A549 (cell line): ENCODE measurements around the gene PES1. TPM values are rescaled to one million over a fixed set of nuclear protein-coding genes. Genes with fewer than 3 reads are reported as not detected.

Source experiments
- ATAC-seq, 2 experiments: fragments of 200-7000 bp in 1 of 2; fragments of >200 bp in 1 of 2; cut with Nextera tagmentation in 1 of 2; cut with Tn5 transposase in 1 of 2; 3 replicates each; pipeline versions ENCODE4 v1.8.0 to v1.9.1; 2018 to 2020; ENCODE audit warnings: mild to moderate bottlenecking in 1 of 2, moderate library complexity in 1 of 2
- CTCF ChIA-PET: fragments of 300-600 bp; sonication (Branson Sonifier 250); formaldehyde crosslinking; extraction: SDS; loops from one replicate; lab custom pipeline; 2021; ENCODE audit warnings: antibody characterized with exemption, inconsistent platforms; lab: Yijun Ruan, JAX
- POLR2A ChIA-PET: fragments of 350-600 bp; formaldehyde crosslinking; extraction: SDS; loops from one replicate; lab custom pipeline; 2021; ENCODE audit warnings: antibody characterized with exemption, inconsistent platforms; lab: Yijun Ruan, JAX
- DNase-seq, 2 experiments: peaks; one replicate each; pipeline versions ENCODE4 v3.0.0 to v3.0.0-alpha.2; 2011 to 2016; ENCODE audit warnings: low read depth in 1 of 2, low spot score in 1 of 2
- FAIRE-seq: peaks from 2 replicates; lab custom pipeline; 2011; peaks lifted over from hg19 to GRCh38; lab: Jason Lieb, UNC
- H3K27ac ChIP-seq, 2 experiments: fragments of >200 bp; sonication (Bioruptor Twin); formaldehyde crosslinking; 3 replicates each; pipeline ENCODE4 v1.5.1; 2016 to 2017
- H3K4me1 ChIP-seq: fragments of >200 bp; sonication (Bioruptor Twin); formaldehyde crosslinking; 3 replicates; pipeline ENCODE4 v1.6.1; 2016
- H3K4me2 ChIP-seq: fragments of >200 bp; sonication (Bioruptor Twin); formaldehyde crosslinking; 3 replicates; pipeline ENCODE4 v1.6.1; 2016
- H3K4me3 ChIP-seq: fragments of >200 bp; sonication (Bioruptor Twin); formaldehyde crosslinking; 3 replicates; pipeline ENCODE4 v1.5.1; 2016
- H3K9me3 ChIP-seq: fragments of >200 bp; sonication (Bioruptor Twin); formaldehyde crosslinking; 3 replicates; pipeline ENCODE4 v1.6.1; 2016
- ATOH8 ChIP-seq: fragments of 250-450 bp; sonication (Bioruptor Pico); IDR thresholded peaks from 2 replicates; pipeline ENCODE4 v1.5.0; 2020; ENCODE audit warnings: low read depth, mild to moderate bottlenecking, moderate library complexity
- CBX2 ChIP-seq: fragments of 200-600 bp; sonication (generic); IDR thresholded peaks from 2 replicates; pipeline ENCODE4 v1.6.1; 2016; ENCODE audit warnings: low read depth, mild to moderate bottlenecking, borderline replicate concordance
- CHD2 ChIP-seq: fragments of 150-350 bp; IDR thresholded peaks from 2 replicates; pipeline ENCODE4 v1.6.1; 2014; ENCODE audit warnings: low read length; ENCODE audit not compliant: partially characterized antibody
- CHD4 ChIP-seq: fragments of 200-600 bp; sonication (generic); IDR thresholded peaks from 2 replicates; pipeline ENCODE4 v1.6.1; 2016; ENCODE audit warnings: antibody characterized with exemption, mild to moderate bottlenecking, borderline replicate concordance
- ESRRA ChIP-seq: fragments of 150-350 bp; IDR thresholded peaks from 2 replicates; pipeline ENCODE4 v1.6.1; 2014; ENCODE audit warnings: mild to moderate bottlenecking, low read length, borderline replicate concordance
- FOSB ChIP-seq: fragments of 250-450 bp; sonication (Bioruptor Pico); IDR thresholded peaks from 2 replicates; pipeline ENCODE4 v1.5.0; 2020; ENCODE audit warnings: mild to moderate bottlenecking, moderate library complexity
- FOSL2 ChIP-seq, 2 experiments: fragments of 450-650 bp in 1 of 2; fragments of >200 bp in 1 of 2; sonication (Bioruptor Twin) in 1 of 2; formaldehyde crosslinking; IDR thresholded peaks; 2 replicates each; pipeline versions ENCODE4 v1.5.0 to v1.6.1; 2016 to 2020; ENCODE audit warnings: mild to moderate bottlenecking in 1 of 2, moderate library complexity in 1 of 2
- FOXS1 ChIP-seq: fragments of 250-450 bp; sonication (Bioruptor Pico); IDR thresholded peaks from 2 replicates; pipeline ENCODE4 v1.5.0; 2020; ENCODE audit warnings: mild to moderate bottlenecking, moderate library complexity
- GATA3 ChIP-seq: IDR thresholded peaks from 2 replicates; pipeline ENCODE4 v1.6.1; 2012; ENCODE audit warnings: borderline replicate concordance
- HOXB5 ChIP-seq: fragments of 250-450 bp; sonication (Bioruptor Pico); IDR thresholded peaks from 2 replicates; pipeline ENCODE4 v1.5.0; 2020; ENCODE audit warnings: mild to moderate bottlenecking, moderate library complexity
- JUN ChIP-seq, 2 experiments: fragments of >200 bp; sonication (Bioruptor Twin); formaldehyde crosslinking; IDR thresholded peaks; 2 replicates in 1 of 2; 3 replicates in 1 of 2; pipeline ENCODE4 v1.6.1; 2016 to 2017
- JUNB ChIP-seq: fragments of >200 bp; sonication (Bioruptor Twin); formaldehyde crosslinking; IDR thresholded peaks from 2 replicates; pipeline ENCODE4 v1.6.1; 2016
- KDM1A ChIP-seq: fragments of 200-600 bp; sonication (generic); IDR thresholded peaks from 2 replicates; pipeline ENCODE4 v1.6.1; 2016; ENCODE audit warnings: low read depth, mild to moderate bottlenecking
- MAFK ChIP-seq: fragments of 450-650 bp; IDR thresholded peaks from 2 replicates; pipeline ENCODE4 v1.6.1; 2014; ENCODE audit not compliant: partially characterized antibody
- MAZ ChIP-seq: fragments of 150-350 bp; IDR thresholded peaks from 2 replicates; pipeline ENCODE4 v1.6.1; 2014; ENCODE audit warnings: antibody characterized with exemption, low read depth, low read length, borderline replicate concordance
- MYC ChIP-seq: IDR thresholded peaks from 2 replicates; pipeline ENCODE4 v1.6.1; 2012; ENCODE audit warnings: mild to moderate bottlenecking, inconsistent platforms, low read length, improper control_type of control experiment, borderline replicate concordance
- NFE2L2 ChIP-seq: fragments of 150-350 bp; conservative IDR thresholded peaks from 2 replicates; pipeline ENCODE4 v1.6.1; 2014; ENCODE audit warnings: low read length
- NPAS2 ChIP-seq: fragments of 250-450 bp; sonication (Bioruptor Pico); IDR thresholded peaks from 2 replicates; pipeline ENCODE4 v1.8.0; 2022; ENCODE audit warnings: mild to moderate bottlenecking, moderate library complexity, borderline replicate concordance
- NR3C1 ChIP-seq: fragments of >200 bp; sonication (Bioruptor Twin); formaldehyde crosslinking; IDR thresholded peaks from 3 replicates; pipeline ENCODE4 v1.6.1; 2017
- PBX3 ChIP-seq: IDR thresholded peaks from 2 replicates; pipeline ENCODE4 v1.6.1; 2012
- PHF8 ChIP-seq: fragments of 200-600 bp; sonication (generic); IDR thresholded peaks from 2 replicates; pipeline ENCODE4 v1.6.1; 2016; ENCODE audit warnings: low read depth, mild to moderate bottlenecking, antibody characterized with exemption, moderate library complexity, borderline replicate concordance
- POLR2A ChIP-seq: IDR thresholded peaks from 2 replicates; pipeline ENCODE4 v1.6.1; 2012; ENCODE audit warnings: mild to moderate bottlenecking, low read length
- POLR2AphosphoS2 ChIP-seq: conservative IDR thresholded peaks from 2 replicates; pipeline ENCODE4 v1.6.1; 2012; ENCODE audit warnings: low read length, improper control_type of control experiment, inconsistent platforms
- RAD21 ChIP-seq, 2 experiments: fragments of >200 bp in 1 of 2; sonication (Bioruptor Twin) in 1 of 2; formaldehyde crosslinking in 1 of 2; IDR thresholded peaks in 1 of 2; conservative IDR thresholded peaks in 1 of 2; 2 replicates in 1 of 2; 3 replicates in 1 of 2; pipeline ENCODE4 v1.6.1; 2012 to 2018; ENCODE audit warnings: inconsistent platforms in 1 of 2
- RCOR1 ChIP-seq: fragments of 150-350 bp; IDR thresholded peaks from 2 replicates; pipeline ENCODE4 v1.6.1; 2014; ENCODE audit warnings: antibody characterized with exemption, low read length, low read depth
- RFX5 ChIP-seq: fragments of 450-650 bp; IDR thresholded peaks from 2 replicates; pipeline ENCODE4 v1.7.1; 2014; ENCODE audit warnings: antibody characterized with exemption, mild to moderate bottlenecking, moderate library complexity
- SREBF2 ChIP-seq: fragments of 450-650 bp; IDR thresholded peaks from 2 replicates; pipeline ENCODE4 v1.6.1; 2014; ENCODE audit warnings: mild to moderate bottlenecking, moderate library complexity
- ZC3H11A ChIP-seq: fragments of 450-650 bp; IDR thresholded peaks from 2 replicates; pipeline ENCODE4 v1.6.1; 2014; ENCODE audit warnings: antibody characterized with exemption, mild to moderate bottlenecking
- ZFP36 ChIP-seq: fragments of 450-650 bp; IDR thresholded peaks from 2 replicates; pipeline ENCODE4 v1.6.1; 2014; ENCODE audit warnings: borderline replicate concordance; ENCODE audit not compliant: partially characterized antibody
- ZNF302 ChIP-seq: fragments of 250-450 bp; sonication (Bioruptor Pico); IDR thresholded peaks from 2 replicates; pipeline ENCODE4 v1.9.0; 2021; ENCODE audit warnings: inconsistent platforms, mild to moderate bottlenecking, moderate library complexity
- WGBS: methylation state at CpG from one replicate; pipeline ENCODE4 v1.1.6; 2017; ENCODE audit errors: missing lambda C conversion rate; 5-methylcytosine and 5-hydroxymethylcytosine counted together
- polyA plus RNA-seq, 4 experiments: library from polyadenylated mRNA; depleted of rRNA in 3 of 4; stranded (reverse); fragments of >200 nt; fragmentation: RNase III in 1 of 4; extraction: RNeasy Plus Mini Kit Qiagen cat#74134 plus additional on column Dnase treatment in 1 of 4; gene quantifications; 2 replicates in 3 of 4; 3 replicates in 1 of 4; pipeline ENCODE4 v1.2.3, GENCODE V29; 2011 to 2017
- TF ChIP-seq, protein P1 (sequence below): fragments of 150-350 bp; IDR thresholded peaks from 2 replicates; pipeline ENCODE4 v1.6.1; 2014; ENCODE audit warnings: low read depth, mild to moderate bottlenecking, low read length
- TF ChIP-seq, protein P2 (sequence below): IDR thresholded peaks from 2 replicates; pipeline ENCODE4 v1.6.1; 2012
- TF ChIP-seq, protein P3 (sequence below): fragments of >200 bp; sonication (Bioruptor Twin); formaldehyde crosslinking; IDR thresholded peaks from 3 replicates; pipeline ENCODE4 v1.5.1; 2016
- TF ChIP-seq, protein P4 (sequence below): fragments of >200 bp; sonication (Bioruptor Twin); formaldehyde crosslinking; IDR thresholded peaks from 2 replicates; pipeline ENCODE4 v1.6.1; 2016

The PES1 gene
- polyA plus RNA-seq, 2 of the 4 experiments (the other 2 are of a cell fraction): 107 to 111 TPM

DNA sequence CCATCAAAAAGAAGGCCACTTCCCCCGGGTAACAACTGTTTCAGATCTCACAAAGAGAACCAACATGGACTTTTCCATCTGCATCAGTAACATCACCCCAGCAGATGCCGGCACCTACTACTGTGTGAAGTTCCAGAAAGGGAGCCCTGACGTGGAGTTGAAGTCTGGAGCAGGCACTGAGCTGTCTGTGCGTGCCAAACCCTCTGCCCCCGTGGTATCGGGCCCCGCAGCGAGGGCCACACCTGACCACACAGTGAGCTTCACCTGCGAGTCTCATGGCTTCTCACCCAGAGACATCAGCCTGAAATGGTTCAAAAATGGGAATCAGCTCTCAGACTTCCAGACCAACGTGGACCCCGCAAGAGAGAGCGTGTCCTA is 48.9 kb downstream of the PES1 start:
- Histone ChIP-seq H3K9me3 (no peaks in the 10 kb centered on the region), H3K4me1 (no peaks in the 10 kb centered on the region), H3K4me3 (no peak overlapping the region), H3K4me2 (no peak overlapping the region), H3K27ac (no peak overlapping the region)
- ATAC-seq: no peak
- ChIA-PET POLR2A (no interaction called here), CTCF (no interaction called here)
- DNase-seq: no peak
- FAIRE-seq: no peak
- WGBS: 20% methylated on average over 1 of the region's 12 CpGs
- no peak for TF ChIP-seq GATA3
- TF ChIP-seq NPAS2 (CRISPR knock-in tag): no peak
- TF ChIP-seq MYC: no peak
- no peak for TF ChIP-seq FOSB
- no peak for TF ChIP-seq MAFK
- no peak for TF ChIP-seq SREBF2
- no peak for TF ChIP-seq PHF8
- no peak for TF ChIP-seq RAD21 (conservative IDR thresholded peaks at IDR 0.05 in 1 of 2, IDR thresholded peaks at IDR 0.05 in 1 of 2)
- no peak for TF ChIP-seq MAZ
- no peak for TF ChIP-seq FOSL2 (IDR thresholded peaks at IDR 0.05)
- no peak for TF ChIP-seq FOSL2 (CRISPR knock-in tag; IDR thresholded peaks at IDR 0.05)
- TF ChIP-seq CHD2: no peak
- TF ChIP-seq NFE2L2: no peak
- TF ChIP-seq ATOH8 (CRISPR knock-in tag): no peak
- TF ChIP-seq RFX5: no peak
- TF ChIP-seq RCOR1: no peak
- TF ChIP-seq, protein P1, sequence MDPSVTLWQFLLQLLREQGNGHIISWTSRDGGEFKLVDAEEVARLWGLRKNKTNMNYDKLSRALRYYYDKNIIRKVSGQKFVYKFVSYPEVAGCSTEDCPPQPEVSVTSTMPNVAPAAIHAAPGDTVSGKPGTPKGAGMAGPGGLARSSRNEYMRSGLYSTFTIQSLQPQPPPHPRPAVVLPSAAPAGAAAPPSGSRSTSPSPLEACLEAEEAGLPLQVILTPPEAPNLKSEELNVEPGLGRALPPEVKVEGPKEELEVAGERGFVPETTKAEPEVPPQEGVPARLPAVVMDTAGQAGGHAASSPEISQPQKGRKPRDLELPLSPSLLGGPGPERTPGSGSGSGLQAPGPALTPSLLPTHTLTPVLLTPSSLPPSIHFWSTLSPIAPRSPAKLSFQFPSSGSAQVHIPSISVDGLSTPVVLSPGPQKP: no peak
- TF ChIP-seq, protein P2, sequence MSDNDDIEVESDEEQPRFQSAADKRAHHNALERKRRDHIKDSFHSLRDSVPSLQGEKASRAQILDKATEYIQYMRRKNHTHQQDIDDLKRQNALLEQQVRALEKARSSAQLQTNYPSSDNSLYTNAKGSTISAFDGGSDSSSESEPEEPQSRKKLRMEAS: no peak
- no peak for TF ChIP-seq POLR2AphosphoS2

- Histone ChIP-seq H3K4me3 (no peak overlapping the region), H3K4me2 (no peak overlapping the region), H3K9me3 (no peaks in the 10 kb centered on the region), H3K4me1 (no peaks in the 10 kb centered on the region), H3K27ac (no peak overlapping the region)
- WGBS: 87% methylated on average over 26 of the region's 64 CpGs
- TF ChIP-seq NR3C1 (no peak), CBX2 (no peak), POLR2A (no peak), RCOR1 (no peak), POLR2AphosphoS2 (no peak), JUNB (no peak), KDM1A (no peak), ESRRA (no peak), JUN (IDR thresholded peaks at IDR 0.05) (no peak), FOXS1 (CRISPR knock-in tag) (no peak), CHD4 (no peak), PBX3 (no peak), ZNF302 (CRISPR knock-in tag) (no peak), ZFP36 (no peak), MAZ (no peak), FOSL2 (IDR thresholded peaks at IDR 0.05) (no peak), FOSL2 (CRISPR knock-in tag; IDR thresholded peaks at IDR 0.05) (no peak), HOXB5 (CRISPR knock-in tag) (no peak), ZC3H11A (no peak)
- TF ChIP-seq, protein P3, sequence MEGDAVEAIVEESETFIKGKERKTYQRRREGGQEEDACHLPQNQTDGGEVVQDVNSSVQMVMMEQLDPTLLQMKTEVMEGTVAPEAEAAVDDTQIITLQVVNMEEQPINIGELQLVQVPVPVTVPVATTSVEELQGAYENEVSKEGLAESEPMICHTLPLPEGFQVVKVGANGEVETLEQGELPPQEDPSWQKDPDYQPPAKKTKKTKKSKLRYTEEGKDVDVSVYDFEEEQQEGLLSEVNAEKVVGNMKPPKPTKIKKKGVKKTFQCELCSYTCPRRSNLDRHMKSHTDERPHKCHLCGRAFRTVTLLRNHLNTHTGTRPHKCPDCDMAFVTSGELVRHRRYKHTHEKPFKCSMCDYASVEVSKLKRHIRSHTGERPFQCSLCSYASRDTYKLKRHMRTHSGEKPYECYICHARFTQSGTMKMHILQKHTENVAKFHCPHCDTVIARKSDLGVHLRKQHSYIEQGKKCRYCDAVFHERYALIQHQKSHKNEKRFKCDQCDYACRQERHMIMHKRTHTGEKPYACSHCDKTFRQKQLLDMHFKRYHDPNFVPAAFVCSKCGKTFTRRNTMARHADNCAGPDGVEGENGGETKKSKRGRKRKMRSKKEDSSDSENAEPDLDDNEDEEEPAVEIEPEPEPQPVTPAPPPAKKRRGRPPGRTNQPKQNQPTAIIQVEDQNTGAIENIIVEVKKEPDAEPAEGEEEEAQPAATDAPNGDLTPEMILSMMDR: no peak
- TF ChIP-seq, protein P4, sequence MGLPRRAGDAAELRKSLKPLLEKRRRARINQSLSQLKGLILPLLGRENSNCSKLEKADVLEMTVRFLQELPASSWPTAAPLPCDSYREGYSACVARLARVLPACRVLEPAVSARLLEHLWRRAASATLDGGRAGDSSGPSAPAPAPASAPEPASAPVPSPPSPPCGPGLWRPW: no peak
- ChIA-PET CTCF (interaction anchor here (0.8 kb wide), 1 partner anchor 1031 kb away, joined by 3 read pairs; no protein-coding TSS in a partner anchor), POLR2A (no interaction called here)
- DNase-seq (no peak), FAIRE-seq (no peak), ATAC-seq (no peak)
Measured at GRCh38 chr22:30541961-30542810, 49.5 kb downstream of the PES1 start.
